ENCODE data around the gene COL28A1.
"Not testable (repeated sequence)": the region's sequence is repeated elsewhere in the genome, so short reads cannot be mapped to it uniquely, and the experiment has no call there.

The COL28A1 gene

GRCh38 chr7:7408001-7408770 is 127.5 kb downstream of the COL28A1 start:
- DNase-seq: no peak

DNA sequence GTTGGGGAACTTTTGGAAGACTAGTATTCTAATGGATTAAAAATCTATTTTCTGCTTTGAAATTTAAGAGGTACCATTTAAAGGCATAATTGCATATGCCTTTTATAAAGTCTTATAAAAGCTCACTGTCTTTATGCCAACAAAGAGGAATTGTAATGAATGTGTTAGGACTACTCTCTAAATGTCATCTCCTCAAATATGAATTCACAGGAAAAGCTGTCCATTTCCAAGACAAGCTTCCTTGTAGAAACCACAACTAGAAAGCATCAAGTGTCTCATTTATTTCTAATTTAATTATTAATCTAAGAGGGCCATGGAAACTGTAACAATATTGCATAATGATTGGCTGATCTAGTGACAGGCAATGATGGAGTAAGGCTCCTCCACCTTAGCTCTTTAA is 130.2 kb downstream of the COL28A1 start:
- DNase-seq: no peak

DNA sequence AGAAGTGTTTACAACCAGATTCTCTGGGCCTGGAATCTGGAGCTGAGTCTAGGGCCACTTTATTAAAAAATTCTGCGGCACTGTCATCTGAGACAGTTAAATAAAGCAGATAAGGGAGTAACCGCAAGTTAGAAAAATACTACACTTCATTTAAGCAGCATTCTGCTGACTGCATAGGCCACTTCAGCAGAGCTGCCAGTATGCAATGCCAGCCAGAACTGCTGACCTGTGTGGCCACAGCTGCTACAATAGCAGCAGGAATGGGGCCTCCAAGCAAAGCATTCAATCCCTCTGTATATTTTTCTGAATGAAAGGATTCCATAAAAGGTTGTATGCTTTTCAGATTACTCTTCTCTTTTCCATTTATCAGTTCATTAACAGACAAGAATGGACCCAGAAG is 136.0 kb downstream of the COL28A1 start:
- no peak for DNase-seq

DNA sequence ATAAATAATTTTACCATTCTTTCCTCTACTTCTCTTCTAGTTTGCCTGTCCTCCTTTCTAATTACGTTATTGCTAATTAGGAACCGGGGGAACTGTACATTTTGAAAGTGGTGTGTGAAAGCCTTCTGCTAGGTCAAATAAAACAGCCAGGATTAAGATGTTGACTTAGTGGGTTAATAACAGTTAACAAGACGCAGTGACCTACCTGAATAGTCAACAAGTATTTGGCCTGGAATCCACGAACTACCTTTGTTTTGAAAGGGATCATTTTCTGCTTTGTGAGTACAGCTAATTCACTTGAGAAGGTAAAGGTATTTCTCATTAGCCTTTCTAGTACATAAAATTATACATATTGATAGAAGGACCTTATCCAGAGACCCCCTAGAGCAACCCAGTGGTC is 139.9 kb downstream of the COL28A1 start:
- DNase-seq: no peak

GRCh38 chr7:7388164-7388563 is 147.5 kb downstream of the COL28A1 start:
- not testable (repeated sequence) for DNase-seq

GRCh38 chr7:7385421-7385820 is 150.3 kb downstream of the COL28A1 start:
- no peak for DNase-seq

GRCh38 chr7:7384228-7384627 is 151.4 kb downstream of the COL28A1 start:
- no peak for DNase-seq

- DNase-seq: no peak
Measured at GRCh38 chr7:7375538-7375937, 160.1 kb downstream of the COL28A1 start.

DNA sequence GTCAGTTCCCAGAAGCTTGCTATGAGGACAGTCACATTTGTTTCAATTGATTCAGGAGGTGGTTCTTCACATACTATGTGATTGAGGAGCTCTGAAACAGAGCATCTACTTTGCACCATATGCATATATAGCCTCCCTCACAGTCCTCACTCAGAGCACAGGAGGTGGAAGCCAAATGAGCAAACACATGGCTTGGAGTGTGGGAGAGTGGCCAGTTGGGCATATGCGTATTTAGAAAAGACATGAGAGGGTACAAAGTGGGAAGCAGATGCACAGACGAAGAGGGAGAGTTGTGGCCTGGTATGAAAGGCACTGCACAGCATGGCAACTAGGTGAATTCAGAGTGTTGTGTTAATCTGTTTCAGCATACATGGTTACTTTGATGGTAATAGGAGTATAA is 165.6 kb downstream of the COL28A1 start:
- no peak for DNase-seq

DNA sequence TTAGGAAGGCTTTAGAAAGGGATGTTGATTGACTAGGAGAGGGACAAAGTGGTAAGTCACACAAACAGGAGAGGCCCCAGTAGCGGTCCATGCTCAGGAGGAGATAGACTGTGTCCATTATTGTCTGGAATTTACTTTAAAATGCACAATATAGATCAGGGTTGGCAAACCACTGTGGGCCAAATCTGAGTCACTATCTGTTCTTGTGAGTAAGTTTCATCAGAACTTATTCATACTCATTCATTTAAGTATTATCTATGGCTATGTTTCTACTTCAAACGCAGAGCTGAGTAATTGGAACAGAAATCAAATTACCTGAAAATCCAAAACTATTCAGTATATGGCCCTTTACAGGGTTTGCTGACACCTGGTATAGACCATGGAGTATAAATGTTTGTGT is 166.5 kb downstream of the COL28A1 start:
- DNase-seq: no peak

DNA sequence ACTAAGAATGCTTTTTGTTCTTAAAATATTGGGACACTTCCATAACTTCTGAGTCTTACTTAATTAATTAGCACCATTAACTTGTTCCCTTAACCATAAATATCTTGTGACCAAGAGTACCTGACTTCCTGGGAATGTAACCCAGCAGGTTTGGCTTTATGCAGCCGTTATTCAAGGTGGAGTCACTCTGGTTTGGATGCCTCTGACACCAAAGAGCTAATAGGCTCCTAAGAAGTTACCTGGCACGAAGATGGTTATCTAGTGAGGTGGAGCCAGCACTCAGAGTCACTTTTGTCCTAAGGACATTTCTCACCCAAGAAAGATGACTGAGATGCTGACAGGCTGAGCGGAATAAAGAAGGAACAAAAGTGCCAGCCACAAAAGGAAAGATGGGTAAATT is 181.0 kb downstream of the COL28A1 start:
- DNase-seq: no peak

GRCh38 chr7:7352845-7353244 is 182.8 kb downstream of the COL28A1 start:
- no peak for DNase-seq

DNA sequence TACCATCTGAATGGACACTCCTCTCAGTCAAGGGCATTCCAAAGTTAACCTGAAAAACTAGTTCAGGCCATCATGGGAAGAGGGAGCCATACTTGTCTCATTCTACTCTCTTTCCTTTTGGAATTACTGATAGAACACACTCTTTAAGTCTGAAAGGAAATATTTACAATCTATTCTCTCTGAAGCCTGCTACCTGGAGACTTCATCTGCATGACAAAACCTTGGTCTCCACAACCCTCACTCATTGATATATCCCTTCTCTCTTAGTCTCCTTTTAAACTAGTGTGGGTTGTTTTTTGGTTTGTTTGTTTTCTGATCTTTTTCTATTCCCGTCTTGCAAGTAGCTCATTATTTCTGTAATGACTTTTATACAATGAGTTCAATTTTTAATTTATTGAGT is 183.8 kb downstream of the COL28A1 start:
- no peak for DNase-seq

DNA sequence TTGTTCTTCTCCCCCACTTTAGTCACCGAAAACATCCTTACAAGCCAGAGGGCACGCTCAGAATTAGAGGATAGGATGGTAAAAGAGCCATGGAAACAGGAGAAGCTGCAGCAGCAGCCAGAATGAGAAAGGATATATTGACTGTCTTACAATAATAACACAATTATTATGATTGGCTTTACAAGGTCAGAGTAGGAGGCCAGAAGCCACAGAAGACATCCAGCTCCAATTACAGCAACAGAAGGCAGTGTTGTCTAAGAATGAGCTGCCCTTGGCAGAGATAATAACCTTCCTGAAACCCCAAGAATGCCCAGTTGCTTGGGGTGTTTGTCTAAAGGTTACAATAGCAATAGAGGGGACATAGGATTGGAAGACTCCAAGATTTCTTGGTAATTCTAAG is 184.5 kb downstream of the COL28A1 start:
- DNase-seq: no peak

DNA sequence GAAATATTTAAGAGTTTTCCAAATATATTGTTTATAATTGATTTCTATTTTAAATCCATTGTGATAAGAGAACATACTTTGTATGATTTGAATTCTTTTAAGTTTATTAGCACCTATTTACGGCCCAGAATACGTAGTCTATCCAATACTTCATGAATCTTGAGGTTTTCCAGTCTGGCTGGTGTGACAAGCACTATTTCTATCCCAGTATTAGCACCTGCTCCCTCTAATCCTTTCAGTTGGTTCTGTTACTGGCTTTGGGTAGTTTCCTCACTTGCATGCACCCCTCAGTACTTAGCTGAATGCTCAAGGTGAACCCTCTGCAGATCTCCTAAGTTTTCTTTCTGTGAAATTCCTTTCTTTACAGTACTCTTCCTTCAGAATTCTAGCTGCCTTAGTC is 186.5 kb downstream of the COL28A1 start:
- DNase-seq: no peak

- no peak for DNase-seq
Measured at GRCh38 chr7:7347045-7347444, 188.6 kb downstream of the COL28A1 start.

DNA sequence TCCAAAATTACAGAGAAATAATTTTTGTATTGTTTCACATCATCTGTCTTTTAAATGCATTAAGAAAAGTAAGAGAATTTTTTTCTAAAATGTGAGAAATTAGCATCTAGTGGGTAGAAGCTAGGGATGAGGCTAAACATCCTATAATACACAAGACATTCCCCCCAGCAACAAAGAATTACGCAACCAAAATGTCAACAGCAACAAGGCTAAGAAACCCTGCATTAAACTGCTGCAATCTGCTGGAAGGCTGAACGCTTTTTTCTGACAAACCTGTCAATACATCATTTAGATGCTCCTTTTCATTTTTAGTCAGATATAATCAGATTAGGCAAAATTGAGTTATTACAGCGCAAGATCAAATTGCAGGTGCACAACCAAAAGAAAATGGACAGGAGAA is 191.1 kb downstream of the COL28A1 start:
- DNase-seq: no peak

DNA sequence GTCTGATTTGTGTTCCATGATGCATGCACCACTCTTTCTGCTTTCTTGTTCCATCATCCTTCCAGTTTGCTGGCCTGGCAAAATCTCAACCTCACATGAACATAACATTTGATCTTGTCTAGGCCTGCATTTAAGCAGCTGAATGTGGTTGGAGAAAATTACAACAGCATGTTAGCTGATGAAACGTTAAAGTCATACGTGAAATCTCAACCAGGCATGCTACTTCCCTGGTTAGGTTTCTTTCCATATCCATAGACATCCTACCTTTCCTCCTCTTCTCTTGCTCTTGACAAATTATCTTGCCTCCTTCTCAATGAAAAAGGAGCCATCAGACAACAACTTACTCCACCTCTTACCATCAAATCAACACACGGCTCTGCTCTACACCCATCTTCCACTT is 199.8 kb downstream of the COL28A1 start:
- DNase-seq: no peak

- no peak for DNase-seq
Measured at GRCh38 chr7:7335215-7335614, 200.5 kb downstream of the COL28A1 start.

DNA sequence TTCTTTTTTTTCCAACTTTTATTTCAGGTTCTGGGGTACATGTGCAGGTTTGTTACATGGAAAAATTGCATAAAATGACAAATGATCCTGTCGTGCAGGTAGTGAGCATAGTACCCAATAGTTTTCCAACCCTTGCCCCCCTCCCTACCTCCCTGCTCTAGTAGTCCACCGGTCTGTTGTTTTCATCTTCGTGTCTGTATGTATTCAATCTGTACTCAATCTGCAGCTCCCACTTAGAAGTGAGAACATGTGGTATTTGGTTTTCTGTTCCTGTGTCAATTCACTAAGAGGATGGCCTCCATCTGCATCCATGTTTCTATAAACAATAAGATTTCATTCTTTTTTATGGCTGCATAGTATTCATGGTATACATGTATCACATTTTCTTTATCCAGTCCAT is 202.1 kb downstream of the COL28A1 start:
- DNase-seq: no peak

- DNase-seq: no peak
Measured at GRCh38 chr7:7331523-7331922, 204.2 kb downstream of the COL28A1 start.

DNA sequence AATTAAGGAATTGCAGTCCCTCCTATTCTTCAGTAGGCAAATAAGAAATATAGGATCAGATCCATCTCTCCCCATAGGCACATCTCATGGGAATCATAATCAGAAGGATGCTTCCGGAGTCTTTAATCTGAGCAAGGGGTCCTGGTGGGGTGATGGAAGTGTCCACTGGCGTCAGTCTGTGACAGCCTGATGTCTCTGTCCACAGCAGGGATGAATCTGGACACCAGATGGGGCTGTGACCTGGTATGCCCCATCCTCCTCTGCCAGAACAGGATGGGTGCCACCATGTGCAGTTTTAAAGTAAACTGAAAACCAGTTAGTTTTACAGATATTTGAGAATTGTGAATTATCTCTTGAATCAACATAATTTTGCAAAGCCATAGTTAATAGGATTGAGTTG is 204.7 kb downstream of the COL28A1 start:
- no peak for DNase-seq

- peak; percentile 55 for DNase-seq
Measured at GRCh38 chr7:7329326-7329725, 206.3 kb downstream of the COL28A1 start.

DNA sequence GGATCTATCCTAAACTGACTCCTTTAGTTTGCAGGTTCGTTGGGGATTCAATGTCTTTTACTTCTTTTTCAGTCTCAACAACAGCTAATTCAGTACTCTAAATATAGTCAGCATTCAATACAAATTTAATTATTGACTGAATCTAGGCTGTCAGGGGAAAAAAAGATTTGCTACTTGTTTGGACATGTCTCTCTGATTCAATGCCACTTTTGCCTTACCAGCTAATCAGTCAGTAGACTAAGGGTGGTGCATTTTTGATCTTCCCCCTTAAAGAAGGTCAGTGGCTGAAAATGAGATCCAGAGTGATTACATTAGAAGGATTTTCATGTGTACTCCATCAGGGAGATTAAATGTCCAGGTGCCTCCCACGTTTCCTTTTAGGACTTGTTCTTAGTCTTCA is 208.2 kb downstream of the COL28A1 start:
- DNase-seq: no peak

GRCh38 chr7:7324698-7325097 is 211.0 kb downstream of the COL28A1 start:
- no peak for DNase-seq

Data from right forelimb (tissue), 1 donor.